Parathyroid adenoma (tissue), 2 donors: ENCODE results near the gene TLE1.

Experiments used
- H2AFZ ChIP-seq: fragments of 300-600 bp; sonication (generic); one replicate; pipeline ENCODE4 v1.7.0; 2017; ENCODE audit warnings: antibody characterized with exemption, mild to moderate bottlenecking
- H3K27ac ChIP-seq: fragments of 300-600 bp; sonication (generic); one replicate; pipeline ENCODE4 v1.7.0; 2017
- H3K27me3 ChIP-seq: fragments of 300-600 bp; sonication (generic); one replicate; pipeline ENCODE4 v1.7.0; 2017; ENCODE audit warnings: low read length; ENCODE audit not compliant: control insufficient read depth, insufficient read depth
- H3K36me3 ChIP-seq: fragments of 300-600 bp; sonication (generic); one replicate; pipeline ENCODE4 v1.7.0; 2017; ENCODE audit warnings: low read length; ENCODE audit not compliant: control insufficient read depth, insufficient read depth
- H3K4me1 ChIP-seq: fragments of 300-600 bp; sonication (generic); one replicate; pipeline ENCODE4 v1.7.0; 2017; ENCODE audit warnings: control low read depth
- H3K4me2 ChIP-seq: fragments of 300-600 bp; sonication (generic); one replicate; pipeline ENCODE4 v1.7.0; 2017; ENCODE audit warnings: low read length
- H3K4me3 ChIP-seq: fragments of 300-600 bp; sonication (generic); one replicate; pipeline ENCODE4 v1.7.0; 2017; ENCODE audit warnings: low read depth, low read length
- H3K79me2 ChIP-seq: fragments of 300-600 bp; sonication (generic); one replicate; pipeline ENCODE4 v1.7.0; 2017; ENCODE audit warnings: control low read depth
- H3K9ac ChIP-seq: fragments of 300-600 bp; sonication (generic); one replicate; pipeline ENCODE4 v1.7.0; 2017; ENCODE audit warnings: mild to moderate bottlenecking
- H3K9me3 ChIP-seq: fragments of 300-600 bp; sonication (generic); one replicate; pipeline ENCODE4 v1.7.0; 2017; ENCODE audit warnings: low read length; ENCODE audit not compliant: control insufficient read depth
- TF ChIP-seq, protein P1 (sequence below): fragments of 300-600 bp; sonication (generic); IDR thresholded peaks from one replicate; pipeline ENCODE4 v1.7.0; 2017; ENCODE audit warnings: antibody characterized with exemption, mild to moderate bottlenecking
- donor health status: primary hyperparathyroidism.

Gene TLE1

DNA sequence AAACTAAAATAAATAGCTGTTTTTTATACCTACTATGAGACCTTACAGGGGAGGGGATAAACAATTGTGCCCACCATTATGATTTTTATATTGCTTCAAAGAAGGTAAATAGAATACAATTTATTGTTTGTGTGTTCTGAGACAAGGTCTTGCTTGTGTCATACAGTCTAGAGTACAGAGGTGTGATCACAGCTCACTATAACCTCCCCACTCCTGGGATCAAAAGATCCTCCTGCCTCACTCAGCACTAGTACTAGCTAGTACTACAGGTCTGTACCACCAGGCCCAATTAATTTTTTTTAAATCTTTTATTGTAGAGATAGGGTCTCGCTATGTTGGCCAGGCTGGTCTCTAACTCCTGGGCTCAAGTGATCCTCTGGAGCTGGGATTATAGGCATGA lies 11.3 kb downstream of the TLE1 start:
- Histone ChIP-seq H3K9me3 (no peaks in the 10 kb centered on the region), H3K4me2 (no peak overlapping the region), H2AFZ (no peak overlapping the region), H3K79me2 (peaks cover 4% of the 10 kb centered on the region), H3K4me1 (no peaks in the 10 kb centered on the region), H3K36me3 (no peaks in the 10 kb centered on the region), H3K9ac (no peak overlapping the region), H3K27me3 (no peaks in the 10 kb centered on the region), H3K27ac (no peak overlapping the region), H3K4me3 (no peak overlapping the region)
- TF ChIP-seq, protein P1, sequence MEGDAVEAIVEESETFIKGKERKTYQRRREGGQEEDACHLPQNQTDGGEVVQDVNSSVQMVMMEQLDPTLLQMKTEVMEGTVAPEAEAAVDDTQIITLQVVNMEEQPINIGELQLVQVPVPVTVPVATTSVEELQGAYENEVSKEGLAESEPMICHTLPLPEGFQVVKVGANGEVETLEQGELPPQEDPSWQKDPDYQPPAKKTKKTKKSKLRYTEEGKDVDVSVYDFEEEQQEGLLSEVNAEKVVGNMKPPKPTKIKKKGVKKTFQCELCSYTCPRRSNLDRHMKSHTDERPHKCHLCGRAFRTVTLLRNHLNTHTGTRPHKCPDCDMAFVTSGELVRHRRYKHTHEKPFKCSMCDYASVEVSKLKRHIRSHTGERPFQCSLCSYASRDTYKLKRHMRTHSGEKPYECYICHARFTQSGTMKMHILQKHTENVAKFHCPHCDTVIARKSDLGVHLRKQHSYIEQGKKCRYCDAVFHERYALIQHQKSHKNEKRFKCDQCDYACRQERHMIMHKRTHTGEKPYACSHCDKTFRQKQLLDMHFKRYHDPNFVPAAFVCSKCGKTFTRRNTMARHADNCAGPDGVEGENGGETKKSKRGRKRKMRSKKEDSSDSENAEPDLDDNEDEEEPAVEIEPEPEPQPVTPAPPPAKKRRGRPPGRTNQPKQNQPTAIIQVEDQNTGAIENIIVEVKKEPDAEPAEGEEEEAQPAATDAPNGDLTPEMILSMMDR, result no peak

DNA sequence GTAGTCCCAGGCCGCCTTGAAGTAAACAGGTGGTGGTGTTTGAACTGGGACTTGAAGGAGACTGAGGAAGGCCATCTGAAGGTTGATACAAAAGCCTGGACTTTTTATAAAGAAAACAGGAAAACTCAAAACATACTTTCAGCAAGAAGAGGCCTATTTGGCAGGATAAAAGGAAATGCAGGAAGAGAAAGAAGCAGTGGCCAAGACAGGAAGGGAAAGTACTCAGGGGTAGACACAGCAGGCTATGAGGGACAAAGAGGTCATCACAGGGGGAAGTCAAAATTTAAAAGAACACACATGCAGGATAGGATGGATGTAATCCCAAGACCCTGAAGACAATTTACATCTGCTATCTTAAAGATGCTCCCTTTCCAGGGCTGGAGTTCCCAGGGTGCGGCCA lies 13.0 kb downstream of the TLE1 start:
- Histone ChIP-seq H3K9me3 (no peaks in the 10 kb centered on the region), H2AFZ (no peak overlapping the region), H3K4me1 (no peaks in the 10 kb centered on the region), H3K27me3 (no peaks in the 10 kb centered on the region), H3K4me2 (no peak overlapping the region), H3K9ac (no peak overlapping the region), H3K79me2 (no peaks in the 10 kb centered on the region), H3K36me3 (no peaks in the 10 kb centered on the region), H3K4me3 (no peak overlapping the region), H3K27ac (no peak overlapping the region)
- TF ChIP-seq, protein P1, result no peak

DNA sequence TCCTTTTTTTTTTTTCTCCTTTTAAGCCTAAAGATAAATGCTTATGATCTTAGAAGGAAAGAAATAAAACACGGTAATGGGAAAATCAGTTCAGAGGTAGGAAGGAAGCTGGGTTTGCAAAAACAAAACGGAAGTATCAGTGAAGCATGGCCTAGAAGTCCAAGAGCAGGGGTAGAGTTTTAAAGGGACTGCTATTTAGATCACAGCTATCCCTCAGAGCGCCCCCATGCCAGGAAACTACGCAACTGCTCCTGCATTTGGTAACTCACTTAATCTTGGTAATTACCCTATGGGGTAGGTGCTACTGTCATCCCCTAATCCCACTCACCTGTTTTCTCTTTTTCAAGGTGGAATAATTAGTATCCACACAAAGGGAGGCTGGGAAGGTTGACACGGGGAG lies 16.0 kb downstream of the TLE1 start:
- Histone ChIP-seq H3K36me3 (no peaks in the 10 kb centered on the region), H3K9ac (no peak overlapping the region), H3K4me2 (no peak overlapping the region), H3K79me2 (no peaks in the 10 kb centered on the region), H3K4me1 (no peaks in the 10 kb centered on the region), H3K4me3 (no peak overlapping the region), H3K27me3 (no peaks in the 10 kb centered on the region), H3K9me3 (no peaks in the 10 kb centered on the region), H2AFZ (no peak overlapping the region), H3K27ac (no peak overlapping the region)
- TF ChIP-seq, protein P1, result no peak

DNA sequence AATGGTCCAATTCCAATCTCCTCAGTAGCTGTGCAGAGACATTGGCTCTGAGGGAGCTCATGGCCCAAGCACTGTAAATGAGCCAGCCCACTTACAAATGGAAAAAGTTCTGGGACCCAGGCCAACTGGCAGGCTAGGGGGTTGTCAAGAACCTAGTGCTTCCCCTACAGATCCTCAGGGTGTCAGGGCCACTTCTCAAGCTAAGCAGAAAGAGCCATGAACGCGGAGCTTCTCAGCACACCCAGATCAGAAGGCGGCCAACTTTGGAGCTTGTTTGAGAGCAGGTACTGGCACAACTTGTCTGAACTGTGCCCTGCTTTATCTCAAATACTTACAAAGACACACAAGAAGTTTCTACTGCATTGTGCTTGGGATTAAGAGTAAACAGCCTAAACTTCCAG lies 17.5 kb downstream of the TLE1 start:
- Histone ChIP-seq H3K9ac (no peak overlapping the region), H3K27me3 (no peaks in the 10 kb centered on the region), H3K4me1 (no peaks in the 10 kb centered on the region), H3K79me2 (no peaks in the 10 kb centered on the region), H3K27ac (no peak overlapping the region), H3K4me3 (no peak overlapping the region), H3K36me3 (no peaks in the 10 kb centered on the region), H3K9me3 (no peaks in the 10 kb centered on the region), H3K4me2 (no peak overlapping the region), H2AFZ (no peak overlapping the region)
- TF ChIP-seq, protein P1, result no peak

DNA sequence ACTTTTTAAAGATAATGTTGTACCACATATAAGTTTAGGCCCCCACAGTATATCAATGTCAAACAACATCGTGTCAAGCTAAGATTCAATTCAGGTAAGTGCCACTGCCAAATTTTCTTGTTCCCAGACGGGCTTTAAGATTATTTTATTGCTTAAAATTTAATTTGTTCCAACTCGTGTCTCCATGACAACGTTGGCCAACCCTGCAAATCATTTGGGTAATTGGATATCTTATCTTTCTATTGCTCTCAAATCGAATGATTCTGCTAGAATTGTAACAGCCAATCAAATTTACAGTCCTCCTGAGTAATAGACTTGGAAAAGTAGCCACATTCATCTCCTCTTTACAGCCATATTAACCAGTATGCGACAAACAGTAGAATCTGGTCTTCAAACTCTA lies 19.5 kb downstream of the TLE1 start:
- Histone ChIP-seq H3K4me3 (no peak overlapping the region), H3K27ac (no peak overlapping the region), H3K4me2 (no peak overlapping the region), H3K4me1 (peaks cover 3% of the 10 kb centered on the region), H3K9ac (no peak overlapping the region), H3K36me3 (no peaks in the 10 kb centered on the region), H2AFZ (no peak overlapping the region), H3K9me3 (no peaks in the 10 kb centered on the region), H3K27me3 (no peaks in the 10 kb centered on the region), H3K79me2 (no peaks in the 10 kb centered on the region)
- TF ChIP-seq, protein P1, result no peak
